RWPE2 (cell line): ENCODE data around the gene ZIC4.

Source experiments
- ATAC-seq: fragments of 200-7000 bp; cut with Tn5 transposase; 3 replicates; pipeline ENCODE4 v1.9.1; 2021; ENCODE audit warnings: low read depth
- DNase-seq: peaks from one replicate; pipeline ENCODE4 v3.0.0-alpha.2; 2020; ENCODE audit warnings: low spot score
- H3K27ac ChIP-seq: fragments of 450-650 bp; 2 replicates; pipeline ENCODE4 v1.5.1; 2017; ENCODE audit warnings: mild to moderate bottlenecking; ENCODE audit not compliant: poor library complexity, severe bottlenecking
- H3K27me3 ChIP-seq: fragments of 250-450 bp; sonication (Bioruptor Pico); 2 replicates; pipeline ENCODE4 v1.5.1; 2021; ENCODE audit warnings: mild to moderate bottlenecking, moderate library complexity; ENCODE audit not compliant: insufficient read depth, poor library complexity, severe bottlenecking
- H3K36me3 ChIP-seq: fragments of 250-450 bp; sonication (Bioruptor Pico); 2 replicates; pipeline ENCODE4 v1.5.1; 2020; ENCODE audit warnings: low read depth, mild to moderate bottlenecking, moderate library complexity
- H3K4me1 ChIP-seq: fragments of 250-450 bp; sonication (Bioruptor Pico); 2 replicates; pipeline ENCODE4 v1.5.1; 2021; ENCODE audit warnings: mild to moderate bottlenecking, moderate library complexity; ENCODE audit not compliant: insufficient read depth, poor library complexity, severe bottlenecking
- H3K4me3 ChIP-seq: fragments of 250-450 bp; sonication (Bioruptor Pico); 2 replicates; pipeline ENCODE4 v1.5.1; 2021; ENCODE audit warnings: mild to moderate bottlenecking, moderate library complexity; ENCODE audit not compliant: severe bottlenecking
- H3K9me3 ChIP-seq: fragments of 250-450 bp; sonication (Bioruptor Pico); 2 replicates; pipeline ENCODE4 v1.5.1; 2021; ENCODE audit warnings: mild to moderate bottlenecking, moderate library complexity; ENCODE audit not compliant: severe bottlenecking
- TF ChIP-seq, protein P1 (sequence below): fragments of 450-650 bp; IDR thresholded peaks from one replicate; pipeline ENCODE4 v1.5.1; 2017; ENCODE audit warnings: mild to moderate bottlenecking, moderate library complexity; ENCODE audit not compliant: poor library complexity, severe bottlenecking

ZIC4 gene

GRCh38 chr3:147405231-147406027 lies 914 bp downstream of the ZIC4 start:
- TF ChIP-seq, protein P1, sequence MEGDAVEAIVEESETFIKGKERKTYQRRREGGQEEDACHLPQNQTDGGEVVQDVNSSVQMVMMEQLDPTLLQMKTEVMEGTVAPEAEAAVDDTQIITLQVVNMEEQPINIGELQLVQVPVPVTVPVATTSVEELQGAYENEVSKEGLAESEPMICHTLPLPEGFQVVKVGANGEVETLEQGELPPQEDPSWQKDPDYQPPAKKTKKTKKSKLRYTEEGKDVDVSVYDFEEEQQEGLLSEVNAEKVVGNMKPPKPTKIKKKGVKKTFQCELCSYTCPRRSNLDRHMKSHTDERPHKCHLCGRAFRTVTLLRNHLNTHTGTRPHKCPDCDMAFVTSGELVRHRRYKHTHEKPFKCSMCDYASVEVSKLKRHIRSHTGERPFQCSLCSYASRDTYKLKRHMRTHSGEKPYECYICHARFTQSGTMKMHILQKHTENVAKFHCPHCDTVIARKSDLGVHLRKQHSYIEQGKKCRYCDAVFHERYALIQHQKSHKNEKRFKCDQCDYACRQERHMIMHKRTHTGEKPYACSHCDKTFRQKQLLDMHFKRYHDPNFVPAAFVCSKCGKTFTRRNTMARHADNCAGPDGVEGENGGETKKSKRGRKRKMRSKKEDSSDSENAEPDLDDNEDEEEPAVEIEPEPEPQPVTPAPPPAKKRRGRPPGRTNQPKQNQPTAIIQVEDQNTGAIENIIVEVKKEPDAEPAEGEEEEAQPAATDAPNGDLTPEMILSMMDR: no peak
- Histone ChIP-seq H3K27me3 (peaks cover 100% of the 10 kb centered on the region), H3K4me3 (no peak overlapping the region), H3K9me3 (peaks cover 3% of the 10 kb centered on the region), H3K27ac (no peak overlapping the region), H3K4me1 (no peaks in the 10 kb centered on the region), H3K36me3 (no peaks in the 10 kb centered on the region)
- no peak for ATAC-seq
- DNase-seq: no peak

DNA sequence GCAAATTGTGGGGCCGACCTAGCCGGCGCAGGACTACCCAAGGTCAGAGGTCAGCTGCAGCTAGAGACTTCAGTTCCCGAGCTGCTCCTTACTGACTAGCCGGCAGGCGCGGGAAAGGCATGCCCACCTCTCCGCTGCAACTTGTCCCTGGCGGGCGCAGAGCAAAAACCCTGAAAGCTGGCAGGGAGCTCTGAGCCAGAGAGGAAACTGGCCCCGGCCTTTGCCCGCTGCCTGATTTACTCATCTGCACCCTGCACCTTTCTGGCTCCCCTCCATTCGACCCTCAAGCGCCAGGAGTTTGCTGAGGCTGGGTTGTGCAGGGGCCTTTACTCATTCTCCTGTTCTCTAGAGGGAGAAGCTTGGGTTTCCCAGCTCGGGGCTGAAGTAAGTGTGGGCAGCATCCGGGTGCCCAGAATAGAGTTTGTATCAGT lies 1.5 kb downstream of the ZIC4 start:
- ATAC-seq: no peak
- H3K27me3 ChIP-seq: peaks cover 100% of the 10 kb centered on the region

DNA sequence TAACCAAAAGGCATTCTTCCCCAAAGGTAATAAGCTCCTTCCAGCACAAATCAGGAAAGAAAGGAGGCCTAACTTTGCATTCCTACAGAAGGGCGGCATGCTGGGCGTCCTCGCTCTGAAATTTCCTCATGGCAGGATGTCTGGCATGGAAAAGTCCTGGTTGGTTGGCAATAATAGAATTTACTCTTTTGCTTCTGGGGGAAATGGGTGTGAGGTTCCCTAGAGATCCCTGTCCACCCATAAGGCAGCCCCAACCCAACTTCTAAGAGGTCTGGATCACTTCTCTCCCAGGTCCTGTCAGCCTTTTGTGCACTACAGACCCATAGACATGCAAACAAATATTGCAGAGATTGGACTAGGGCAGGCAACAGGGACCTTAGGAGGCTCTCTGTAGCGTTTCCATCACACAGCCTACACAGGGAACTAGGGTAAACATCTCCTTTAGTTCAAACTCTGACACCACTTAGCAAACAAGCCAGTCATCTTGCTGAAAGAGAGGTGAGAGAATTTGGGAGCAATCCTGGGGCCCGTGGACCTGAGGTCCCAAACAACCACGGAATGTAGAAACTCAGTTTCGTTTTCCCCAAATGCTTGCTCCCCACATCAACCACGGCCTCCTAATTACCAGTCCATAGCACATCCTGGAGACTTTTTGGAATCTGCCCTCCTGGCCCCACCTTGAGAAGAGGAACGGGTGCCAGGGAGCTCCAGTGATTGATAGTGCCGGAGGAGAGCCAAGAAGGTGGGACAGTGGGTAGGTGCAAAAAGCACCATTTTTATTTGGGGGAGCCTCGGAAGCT lies 2.1 kb downstream of the ZIC4 start:
- peaks cover 98% of the 10 kb centered on the region for H3K27me3 ChIP-seq
- no peak for DNase-seq
- TF ChIP-seq, protein P1: no peak
- ATAC-seq: no peak
- H3K4me1 ChIP-seq: no peaks in the 10 kb centered on the region
- H3K36me3 ChIP-seq: no peaks in the 10 kb centered on the region
- no peak overlapping the region for H3K27ac ChIP-seq
- H3K4me3 ChIP-seq: no peak overlapping the region
- H3K9me3 ChIP-seq: no peaks in the 10 kb centered on the region

More for the DNA sequence above, 1.5 kb downstream of the ZIC4 start:
- TF ChIP-seq, protein P1: no peak
- Histone ChIP-seq H3K9me3 (no peaks in the 10 kb centered on the region), H3K4me3 (no peak overlapping the region), H3K4me1 (no peaks in the 10 kb centered on the region), H3K27ac (no peak overlapping the region), H3K36me3 (no peaks in the 10 kb centered on the region)
- no peak for DNase-seq

DNA sequence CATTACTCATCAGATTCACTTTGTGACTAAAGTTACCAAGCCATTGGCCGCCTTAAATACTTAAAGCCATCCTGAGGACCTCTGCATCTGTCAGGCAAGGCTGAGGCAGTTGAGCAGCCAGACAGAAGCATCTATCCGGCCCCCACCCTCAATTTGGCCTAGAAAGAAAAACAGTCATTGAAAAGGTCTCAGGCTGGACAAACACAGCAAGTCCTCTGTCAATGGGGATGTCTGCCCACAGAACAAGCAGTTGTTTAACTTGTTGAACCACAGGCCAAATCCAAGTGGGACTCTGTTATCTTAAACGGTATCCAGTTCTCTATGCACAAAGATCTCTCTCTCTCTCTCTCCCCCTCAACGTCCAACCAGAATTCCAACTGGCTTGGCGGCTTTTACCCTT lies 2.8 kb downstream of the ZIC4 start:
- TF ChIP-seq, protein P1: no peak
- Histone ChIP-seq H3K9me3 (no peaks in the 10 kb centered on the region), H3K4me3 (no peak overlapping the region), H3K27ac (no peak overlapping the region), H3K27me3 (peaks cover 98% of the 10 kb centered on the region), H3K4me1 (no peaks in the 10 kb centered on the region), H3K36me3 (no peaks in the 10 kb centered on the region)
- ATAC-seq (no peak), DNase-seq (no peak)
